Neuron (in vitro differentiated cells): ENCODE results near the gene RASL12.
"Not testable (repeated sequence)": the region's sequence is repeated elsewhere in the genome, so short reads cannot be mapped to it uniquely, and the experiment has no call there.

Source experiments
- H2AFZ ChIP-seq: one replicate; pipeline ENCODE4 v1.6.1; 2013; ENCODE audit warnings: low read depth, mild to moderate bottlenecking, inconsistent platforms, low read length, moderate library complexity
- H3K27me3 ChIP-seq: one replicate; pipeline ENCODE4 v1.6.1; 2013; ENCODE audit warnings: low read length; ENCODE audit not compliant: insufficient read depth
- H3K36me3 ChIP-seq: one replicate; pipeline ENCODE4 v1.6.1; 2013; ENCODE audit warnings: low read length; ENCODE audit not compliant: insufficient read depth
- H3K4me1 ChIP-seq: one replicate; pipeline ENCODE4 v1.6.1; 2013; ENCODE audit warnings: low read length; ENCODE audit not compliant: insufficient read depth
- H3K4me3 ChIP-seq: 2 replicates; pipeline ENCODE4 v1.5.1; 2013; ENCODE audit warnings: mild to moderate bottlenecking, low read length, moderate library complexity
- H3K9me3 ChIP-seq: one replicate; pipeline ENCODE4 v1.6.1; 2013; ENCODE audit warnings: low read length

Gene RASL12

GRCh38 chr15:65034719-65035118, 33.1 kb downstream of the RASL12 start:
- no peak overlapping the region for H3K4me3 ChIP-seq
- no peak overlapping the region for H2AFZ ChIP-seq
- no peaks in the 10 kb centered on the region for H3K36me3 ChIP-seq
- no peaks in the 10 kb centered on the region for H3K27me3 ChIP-seq
- peaks cover 11% of the 10 kb centered on the region for H3K4me1 ChIP-seq
- no peaks in the 10 kb centered on the region for H3K9me3 ChIP-seq

- Histone ChIP-seq H3K4me1 (peaks cover 8% of the 10 kb centered on the region), H2AFZ (peak overlapping the region; percentile 64), H3K9me3 (no peaks in the 10 kb centered on the region), H3K27me3 (no peaks in the 10 kb centered on the region), H3K4me3 (no peak overlapping the region), H3K36me3 (no peaks in the 10 kb centered on the region)
Observed at GRCh38 chr15:65033659-65034269, 34.0 kb downstream of the RASL12 start.

- Histone ChIP-seq H3K27me3 (no peaks in the 10 kb centered on the region), H2AFZ (no peak overlapping the region), H3K4me1 (peaks cover 14% of the 10 kb centered on the region), H3K4me3 (no peak overlapping the region), H3K36me3 (no peaks in the 10 kb centered on the region), H3K9me3 (no peaks in the 10 kb centered on the region)
Observed at GRCh38 chr15:65032801-65033537, 34.8 kb downstream of the RASL12 start.

GRCh38 chr15:65029736-65030208, 38.0 kb downstream of the RASL12 start:
- Histone ChIP-seq H2AFZ (no peak overlapping the region), H3K27me3 (no peaks in the 10 kb centered on the region), H3K9me3 (no peaks in the 10 kb centered on the region), H3K4me1 (peaks cover 14% of the 10 kb centered on the region), H3K36me3 (peaks cover 20% of the 10 kb centered on the region), H3K4me3 (peak overlapping the region; percentile 95)

GRCh38 chr15:65028921-65029735, 38.7 kb downstream of the RASL12 start, which contains the start of gene MTFMT:
Gene MTFMT, minus strand, starts transcription at chr15:65029639. Its CDS starts 26 bp downstream, at chr15:65029613.
- Histone ChIP-seq H3K4me1 (peaks cover 14% of the 10 kb centered on the region), H3K4me3 (peak within 1 kb of the TSS; percentile 95), H2AFZ (peak within 1 kb of the TSS; percentile 64), H3K9me3 (no peaks in the 10 kb centered on the region), H3K36me3 (peaks cover 21% of the 10 kb centered on the region), H3K27me3 (no peaks in the 10 kb centered on the region)

GRCh38 chr15:65028338-65028737, 39.5 kb downstream of the RASL12 start:
- Histone ChIP-seq H3K4me3 (peak overlapping the region; percentile 95), H2AFZ (no peak overlapping the region)

GRCh38 chr15:65027593-65027992, 40.2 kb downstream of the RASL12 start:
- peaks cover 10% of the 10 kb centered on the region for H3K4me1 ChIP-seq
- no peaks in the 10 kb centered on the region for H3K9me3 ChIP-seq
- H3K27me3 ChIP-seq = no peaks in the 10 kb centered on the region
- H2AFZ ChIP-seq = no peak overlapping the region
- H3K4me3 ChIP-seq = no peak overlapping the region
- peaks cover 25% of the 10 kb centered on the region for H3K36me3 ChIP-seq

More at GRCh38 chr15:65028338-65028737, 39.5 kb downstream of the RASL12 start:
- no peaks in the 10 kb centered on the region for H3K27me3 ChIP-seq
- H3K9me3 ChIP-seq = no peaks in the 10 kb centered on the region
- H3K36me3 ChIP-seq = peaks cover 25% of the 10 kb centered on the region
- H3K4me1 ChIP-seq = peaks cover 12% of the 10 kb centered on the region

GRCh38 chr15:65026756-65027155, 41.0 kb downstream of the RASL12 start:
- Histone ChIP-seq H3K27me3 (no peaks in the 10 kb centered on the region), H3K4me3 (no peak overlapping the region), H2AFZ (no peak overlapping the region), H3K4me1 (peaks cover 10% of the 10 kb centered on the region), H3K36me3 (peaks cover 27% of the 10 kb centered on the region), H3K9me3 (no peaks in the 10 kb centered on the region)

GRCh38 chr15:65021488-65021887, 46.3 kb downstream of the RASL12 start:
- Histone ChIP-seq H3K36me3 (peaks cover 46% of the 10 kb centered on the region), H2AFZ (no peak overlapping the region), H3K27me3 (no peaks in the 10 kb centered on the region), H3K4me1 (no peaks in the 10 kb centered on the region), H3K9me3 (no peaks in the 10 kb centered on the region), H3K4me3 (no peak overlapping the region)

- Histone ChIP-seq H3K36me3 (peaks cover 45% of the 10 kb centered on the region), H3K4me1 (no peaks in the 10 kb centered on the region), H3K4me3 (no peak overlapping the region), H2AFZ (no peak overlapping the region), H3K27me3 (no peaks in the 10 kb centered on the region), H3K9me3 (no peaks in the 10 kb centered on the region)
Observed at GRCh38 chr15:65020419-65020818, 47.4 kb downstream of the RASL12 start.

- Histone ChIP-seq H3K9me3 (peaks cover 16% of the 10 kb centered on the region), H3K36me3 (peaks cover 43% of the 10 kb centered on the region)
- H3K4me3 ChIP-seq, H3K27me3 ChIP-seq, H3K4me1 ChIP-seq, H2AFZ ChIP-seq: not testable (repeated sequence)
Observed at GRCh38 chr15:65011198-65011597, 56.6 kb downstream of the RASL12 start.

- H3K36me3 ChIP-seq = peaks cover 34% of the 10 kb centered on the region
- H3K9me3 ChIP-seq = peaks cover 15% of the 10 kb centered on the region
- no peak overlapping the region for H2AFZ ChIP-seq
- H3K4me1 ChIP-seq = no peaks in the 10 kb centered on the region
- H3K27me3 ChIP-seq = no peaks in the 10 kb centered on the region
- no peak overlapping the region for H3K4me3 ChIP-seq
Observed at GRCh38 chr15:65008983-65009382, 58.8 kb downstream of the RASL12 start.

GRCh38 chr15:65006876-65007275, 60.9 kb downstream of the RASL12 start:
- no peak overlapping the region for H3K4me3 ChIP-seq
- peaks cover 21% of the 10 kb centered on the region for H3K36me3 ChIP-seq
- no peaks in the 10 kb centered on the region for H3K27me3 ChIP-seq
- H3K4me1 ChIP-seq = no peaks in the 10 kb centered on the region
- no peak overlapping the region for H2AFZ ChIP-seq
- peaks cover 4% of the 10 kb centered on the region for H3K9me3 ChIP-seq
